H1 (cell line): ENCODE data around the gene PIGS. TPM values are rescaled to one million over a fixed set of nuclear protein-coding genes. Genes with fewer than 3 reads are reported as not detected.

ENCODE experiments used
- CTCF ChIA-PET: fragments of 300-600 bp; sonication (Branson Sonifier 250); formaldehyde crosslinking; loops from one replicate; lab custom pipeline; 2021; ENCODE audit not compliant: partially characterized antibody; lab: Charles Lee
- POLR2A ChIA-PET: fragments of 300-600 bp; sonication (Branson Sonifier 250); formaldehyde crosslinking; loops from one replicate; lab custom pipeline; 2021; ENCODE audit warnings: inconsistent platforms; ENCODE audit not compliant: partially characterized antibody; lab: Charles Lee
- DNase-seq, 2 experiments: peaks; one replicate each; pipeline versions ENCODE4 v3.0.0 to v3.0.0-alpha.2; 2010 to 2022; ENCODE audit warnings: low spot score in 2 of 2, low read depth in 1 of 2, mixed read lengths in 1 of 2
- FAIRE-seq: peaks from 2 replicates; lab custom pipeline; 2011; peaks lifted over from hg19 to GRCh38; lab: Jason Lieb, UNC
- H2AFZ ChIP-seq: 2 replicates; pipeline ENCODE4 v1.8.1; 2012; ENCODE audit warnings: low read length, inconsistent platforms
- H2AK5ac ChIP-seq: 2 replicates; pipeline ENCODE4 v1.6.1; 2013; ENCODE audit warnings: low read depth, low read length
- H2BK120ac ChIP-seq: replicated peaks from 2 replicates; pipeline ENCODE3; 2013; ENCODE audit warnings: low read depth, low read length, inconsistent platforms
- H2BK12ac ChIP-seq: 2 replicates; pipeline ENCODE4 v1.6.1; 2013; ENCODE audit warnings: low read depth, low read length
- H2BK15ac ChIP-seq: 2 replicates; pipeline ENCODE4 v1.6.1; 2013; ENCODE audit warnings: low read length
- H2BK20ac ChIP-seq: 2 replicates; pipeline ENCODE4 v1.6.1; 2013; ENCODE audit warnings: low read length
- H2BK5ac ChIP-seq: 2 replicates; pipeline ENCODE4 v1.6.1; 2013; ENCODE audit warnings: low read depth, low read length
- H3K14ac ChIP-seq: 2 replicates; pipeline ENCODE4 v1.6.1; 2013; ENCODE audit warnings: inconsistent platforms; ENCODE audit not compliant: insufficient read length
- H3K18ac ChIP-seq: 2 replicates; pipeline ENCODE4 v1.6.1; 2013; ENCODE audit warnings: low read length; ENCODE audit errors: extremely low read depth
- H3K23ac ChIP-seq: 2 replicates; pipeline ENCODE4 v1.6.1; 2013; ENCODE audit warnings: inconsistent platforms; ENCODE audit not compliant: insufficient read length
- H3K23me2 ChIP-seq: 2 replicates; pipeline ENCODE4 v1.6.1; 2013; ENCODE audit warnings: low read depth, low read length
- H3K27ac ChIP-seq: 2 replicates; pipeline ENCODE4 v1.6.1; 2011; ENCODE audit warnings: low read depth, low read length, inconsistent platforms
- H3K27me3 ChIP-seq, 4 experiments: replicated peaks in 1 of 4; 1 replicate in 1 of 4; 2 replicates in 3 of 4; pipeline versions ENCODE4 v1.6.1 to v1.8.1; 2011 to 2013; ENCODE audit warnings: low read length in 3 of 4, mild to moderate bottlenecking in 3 of 4, inconsistent platforms in 2 of 4, mixed read lengths in 2 of 4, moderate library complexity in 1 of 4; ENCODE audit not compliant: control insufficient read depth in 3 of 4, insufficient read depth in 3 of 4; ENCODE audit errors: extremely low read depth in 1 of 4
- H3K36me3 ChIP-seq, 4 experiments: 2 replicates each; pipeline versions ENCODE4 v1.6.1 to v1.8.1; 2011 to 2013; ENCODE audit warnings: mild to moderate bottlenecking in 4 of 4, low read length in 3 of 4, moderate library complexity in 2 of 4, control low read depth in 1 of 4, inconsistent platforms in 1 of 4; ENCODE audit not compliant: insufficient read depth in 4 of 4, control insufficient read depth in 2 of 4
- H3K4ac ChIP-seq: replicated peaks from 2 replicates; pipeline ENCODE3; 2013; ENCODE audit warnings: low read length, low read depth, mixed read lengths, inconsistent platforms; ENCODE audit not compliant: insufficient read length
- H3K4me1 ChIP-seq, 4 experiments: replicated peaks in 1 of 4; 1 replicate in 1 of 4; 2 replicates in 3 of 4; pipeline versions ENCODE4 v1.6.1 to v1.8.1; 2011 to 2013; ENCODE audit warnings: low read length in 3 of 4, inconsistent platforms in 2 of 4, mixed read lengths in 1 of 4; ENCODE audit not compliant: insufficient read depth in 4 of 4, control insufficient read depth in 3 of 4
- H3K4me2 ChIP-seq, 2 experiments: 2 replicates each; pipeline versions ENCODE4 v1.6.1 to v1.8.1; 2011 to 2013; ENCODE audit warnings: low read depth in 2 of 2, low read length in 2 of 2, control low read depth in 1 of 2, inconsistent platforms in 1 of 2, mild to moderate bottlenecking in 1 of 2; ENCODE audit not compliant: insufficient read depth in 1 of 2
- H3K4me3 ChIP-seq, 4 experiments: fragments of 200-600, 300-600 bp in 1 of 4; sonication (generic), shearing (Covaris generic), sonication (Bioruptor Twin) in 1 of 4; 2 replicates each; pipeline versions ENCODE4 v1.5.1 to v1.8.1; 2011 to 2016; ENCODE audit warnings: low read length in 4 of 4, low read depth in 3 of 4, control low read depth in 2 of 4, inconsistent platforms in 2 of 4, mild to moderate bottlenecking in 2 of 4, mixed read lengths in 1 of 4, moderate library complexity in 1 of 4; ENCODE audit not compliant: insufficient read depth in 2 of 4; ENCODE audit errors: extremely low read depth in 1 of 4
- H3K56ac ChIP-seq: replicated peaks from 2 replicates; pipeline ENCODE3; 2013; ENCODE audit warnings: low read depth, mild to moderate bottlenecking, mixed read lengths, low read length, inconsistent platforms; ENCODE audit not compliant: insufficient read length
- H3K79me1 ChIP-seq: 2 replicates; pipeline ENCODE4 v1.6.1; 2013; ENCODE audit warnings: low read depth, low read length, control low read depth
- H3K79me2 ChIP-seq, 2 experiments: 2 replicates each; pipeline versions ENCODE4 v1.6.1 to v1.8.1; 2012 to 2013; ENCODE audit warnings: low read length in 2 of 2, mild to moderate bottlenecking in 2 of 2, inconsistent platforms in 1 of 2; ENCODE audit not compliant: insufficient read depth in 2 of 2, control insufficient read depth in 1 of 2
- H3K9ac ChIP-seq, 4 experiments: replicated peaks in 1 of 4; 1 replicate in 1 of 4; 2 replicates in 3 of 4; pipeline versions ENCODE4 v1.6.1 to v1.8.1; 2011 to 2013; ENCODE audit warnings: low read depth in 3 of 4, low read length in 3 of 4, control low read depth in 2 of 4, mild to moderate bottlenecking in 2 of 4, moderate library complexity in 2 of 4, inconsistent platforms in 1 of 4; ENCODE audit errors: extremely low read depth in 1 of 4
- H3K9me3 ChIP-seq, 2 experiments: 2 replicates each; pipeline versions ENCODE4 v1.6.1 to v1.8.1; 2012 to 2013; ENCODE audit warnings: mild to moderate bottlenecking in 2 of 2, moderate library complexity in 2 of 2, control low read depth in 1 of 2, inconsistent platforms in 1 of 2, low read depth in 1 of 2, low read length in 1 of 2, mixed read lengths in 1 of 2; ENCODE audit not compliant: insufficient read depth in 2 of 2
- H4K20me1 ChIP-seq, 2 experiments: replicated peaks in 1 of 2; 2 replicates each; pipeline versions ENCODE3 to v1.8.1; 2011 to 2013; ENCODE audit warnings: inconsistent platforms in 2 of 2, low read length in 2 of 2, mild to moderate bottlenecking in 1 of 2; ENCODE audit not compliant: insufficient read depth in 2 of 2, control insufficient read depth in 1 of 2
- H4K5ac ChIP-seq: 2 replicates; pipeline ENCODE4 v1.6.1; 2013; ENCODE audit warnings: low read length, low read depth, mixed read lengths, inconsistent platforms; ENCODE audit not compliant: insufficient read length
- H4K8ac ChIP-seq: 2 replicates; pipeline ENCODE4 v1.8.0; 2013; ENCODE audit warnings: mild to moderate bottlenecking, moderate library complexity, low read length, inconsistent platforms; ENCODE audit not compliant: insufficient read depth; ENCODE audit errors: extremely low read depth
- H4K91ac ChIP-seq: replicated peaks from 2 replicates; pipeline ENCODE3; 2013; ENCODE audit warnings: low read length, mixed read lengths, inconsistent platforms; ENCODE audit not compliant: insufficient read length
- CHD2 ChIP-seq: IDR thresholded peaks from 2 replicates; pipeline ENCODE4 v1.6.1; 2012; ENCODE audit warnings: low read length, improper control_type of control experiment
- EP300 ChIP-seq, 2 experiments: IDR thresholded peaks; 1 replicate in 1 of 2; 2 replicates in 1 of 2; pipeline ENCODE4 v1.6.1; 2011 to 2012; ENCODE audit warnings: low read depth in 2 of 2, low read length in 2 of 2, mild to moderate bottlenecking in 2 of 2, borderline replicate concordance in 1 of 2, inconsistent platforms in 1 of 2, moderate library complexity in 1 of 2
- EZH2 ChIP-seq: fragments of 200-600 bp; sonication (generic); IDR thresholded peaks from 2 replicates; pipeline ENCODE4 v1.7.1; 2012; ENCODE audit warnings: low read depth, mild to moderate bottlenecking, moderate library complexity, low read length, inconsistent platforms; ENCODE audit not compliant: severe bottlenecking
- GTF2F1 ChIP-seq: IDR thresholded peaks from 2 replicates; pipeline ENCODE4 v1.6.1; 2012; ENCODE audit warnings: low read depth, low read length, improper control_type of control experiment, borderline replicate concordance
- KDM4A ChIP-seq: IDR thresholded peaks from one replicate; pipeline ENCODE4 v1.7.1; 2012; ENCODE audit warnings: low read depth, mild to moderate bottlenecking, moderate library complexity, low read length, inconsistent platforms; ENCODE audit not compliant: severe bottlenecking
- POU5F1 ChIP-seq: IDR thresholded peaks from 2 replicates; pipeline ENCODE4 v1.6.1; 2011; ENCODE audit warnings: low read depth, mild to moderate bottlenecking, low read length, moderate library complexity
- SAP30 ChIP-seq: fragments of 300-600 bp; sonication (generic); IDR thresholded peaks from 2 replicates; pipeline ENCODE4 v1.7.1; 2012; ENCODE audit warnings: low read length, moderate library complexity, mild to moderate bottlenecking, inconsistent platforms; ENCODE audit not compliant: insufficient read depth, insufficient replicate concordance
- SIN3A ChIP-seq, 2 experiments: IDR thresholded peaks in 1 of 2; conservative IDR thresholded peaks in 1 of 2; 2 replicates each; pipeline ENCODE4 v1.6.1; 2011 to 2012; ENCODE audit warnings: low read length in 2 of 2, improper control_type of control experiment in 1 of 2, low read depth in 1 of 2, mild to moderate bottlenecking in 1 of 2
- TAF7 ChIP-seq: optimal IDR thresholded peaks from 2 replicates; pipeline ENCODE3; 2011; ENCODE audit warnings: low read depth, mild to moderate bottlenecking, inconsistent platforms, low read length, moderate library complexity, borderline replicate concordance
- TEAD4 ChIP-seq: IDR thresholded peaks from 2 replicates; pipeline ENCODE4 v1.6.1; 2012; ENCODE audit warnings: low read depth, low read length, inconsistent platforms, mixed read lengths
- WGBS, 2 experiments: shearing (Covaris generic) in 1 of 2; methylation state at CpG; one replicate each; pipeline versions ENCODE4 v1.1.6 to v1.1.7; 2013 to 2015; ENCODE audit warnings: low lambda C conversion rate in 2 of 2, mixed read lengths in 2 of 2, inconsistent platforms in 1 of 2, low coverage in 1 of 2, missing lambda C conversion rate in 1 of 2; ENCODE audit not compliant: insufficient replicate concordance in 2 of 2, insufficient coverage in 1 of 2, insufficient read length in 1 of 2; ENCODE audit errors: extremely low coverage in 1 of 2, missing lambda C conversion rate in 1 of 2; 5-methylcytosine and 5-hydroxymethylcytosine counted together
- polyA plus RNA-seq, 7 experiments: library from polyadenylated mRNA; depleted of rRNA in 3 of 7; stranded (reverse) in 5 of 7; unstranded in 2 of 7; fragments of >200 nt in 5 of 7; fragments of 200-250 nt in 2 of 7; gene quantifications; 1 replicate in 5 of 7; 2 replicates in 1 of 7; 4 replicates in 1 of 7; pipeline versions ENCODE4 v1.2.1 to v1.2.3, GENCODE V29; 2011 to 2013; ENCODE audit warnings: missing spikeins in 2 of 7, mixed read lengths in 2 of 7
- total RNA-seq: library from RNA; stranded (reverse); fragmentation: NEBNext Ultra II Directional; extraction: Animal tissue kit (Norgen Biotek cat#: 25700); gene quantifications from 2 replicates; pipeline ENCODE4 v1.2.1, GENCODE V29; 2021

PIGS gene
- total and polyA plus RNA-seq, 2 of the 8 experiments (the other 6 are each of a cell fraction or from before 2014, with no cell fraction given), result 44.3 to 50.6 TPM

DNA sequence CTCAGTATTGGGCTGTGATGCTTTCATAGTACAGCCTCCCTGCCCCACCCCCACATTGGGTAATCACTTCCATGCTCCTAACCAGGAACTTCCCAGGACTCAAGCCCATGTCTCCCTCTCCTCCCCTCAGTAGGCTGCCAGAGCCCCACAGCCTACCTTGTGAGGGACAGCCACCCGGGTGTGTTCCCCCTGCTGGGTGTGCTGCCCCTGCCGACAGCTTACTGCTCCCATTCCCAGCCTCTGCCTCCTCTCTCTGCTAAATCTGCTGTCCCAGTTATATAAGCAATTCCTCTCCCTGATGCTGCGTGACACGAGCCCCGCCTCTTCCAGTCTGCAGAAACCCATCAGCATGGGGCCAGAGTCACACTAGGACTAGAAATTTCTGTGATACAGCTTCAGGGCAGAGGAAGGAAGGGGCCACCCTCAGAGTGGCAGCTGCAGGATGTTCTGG, 42.6 kb upstream of the PIGS start, which contains the start of gene RSKR:
RSKR (minus strand) TSS at position 255 of the 451 bp plus-strand sequence; CDS start at position 231, 24 bp downstream.
- H3K56ac ChIP-seq, result no peak within 1 kb of the TSS
- H3K36me3 ChIP-seq, result peaks cover 43 to 78% (median 65%) of the 10 kb centered on the region in 4 experiments
- no peak within 1 kb of the TSS for H3K4me2 ChIP-seq
- no peak within 1 kb of the TSS for H2BK15ac ChIP-seq
- ChIA-PET POLR2A (interaction anchor here (0.7 to 14.8 kb wide), 12 partner anchors 15 to 92 kb away, joined by 3 to 163 read pairs (median 4); partner anchors contain the start of genes ALDOC, PIGS and SPAG5), CTCF (interaction anchor here (0.6 to 6.0 kb wide), 12 partner anchors 9 to 309 kb away, joined by 3 to 45 read pairs (median 5); partner anchors contain the start of gene SPAG5)
- no peaks in the 10 kb centered on the region for H3K4me1 ChIP-seq
- no peak within 1 kb of the TSS for H2BK5ac ChIP-seq
- H3K23ac ChIP-seq, result no peak within 1 kb of the TSS
- H4K5ac ChIP-seq, result no peak within 1 kb of the TSS
- H3K18ac ChIP-seq, result no peak within 1 kb of the TSS
- H2AK5ac ChIP-seq, result no peak within 1 kb of the TSS
- no peak within 1 kb of the TSS for H3K27ac ChIP-seq
- no peak for FAIRE-seq
- H3K4me3 ChIP-seq, result no peak within 1 kb of the TSS
- no peaks in the 10 kb centered on the region for H3K79me1 ChIP-seq
- H4K91ac ChIP-seq, result no peak within 1 kb of the TSS
- no peak within 1 kb of the TSS for H2BK20ac ChIP-seq
- H3K9me3 ChIP-seq, result no peaks in the 10 kb centered on the region
- no peak within 1 kb of the TSS for H3K14ac ChIP-seq
- no peak within 1 kb of the TSS for H2AFZ ChIP-seq
- H2BK120ac ChIP-seq, result no peak within 1 kb of the TSS
- no peak within 1 kb of the TSS for H2BK12ac ChIP-seq
- no peak within 1 kb of the TSS for H4K8ac ChIP-seq
- no peak for DNase-seq
- no peaks in the 10 kb centered on the region for H3K79me2 ChIP-seq
- no peak within 1 kb of the TSS for H3K9ac ChIP-seq
- H3K4ac ChIP-seq, result no peak within 1 kb of the TSS
- peaks cover 2% of the 10 kb centered on the region in 2 experiments for H4K20me1 ChIP-seq
- no peaks in the 10 kb centered on the region for H3K23me2 ChIP-seq
- WGBS, 2 experiments, result 88% methylated on average over 5 of the region's 5 CpGs; no CpG with 5 or more reads in 1 of the 2 experiments
- no peaks in the 10 kb centered on the region for H3K27me3 ChIP-seq
- TF ChIP-seq KDM4A (no peak), GTF2F1 (no peak), TAF7 (no peak), CHD2 (no peak), POU5F1 (no peak), SIN3A (conservative IDR thresholded peaks at IDR 0.05 in 1 of 2, IDR thresholded peaks at IDR 0.05 in 1 of 2; ENCODE audit: low read depth in 1 of 2, low read length in 2 of 2) (no peak), EZH2 (no peak), TEAD4 (no peak), SAP30 (no peak), EP300 (IDR thresholded peaks at IDR 0.05; ENCODE audit: borderline replicate concordance in 1 of 2, low read depth in 2 of 2, low read length in 2 of 2) (no peak)
